Nephron (organoid): ENCODE results near the gene SEC11A.
A peak's percentile ranks its signal among the peaks of the same experiment; 100 is the strongest.

Experiments
- H3K27ac Mint-ChIP-seq, 3 experiments: 2 replicates each; pipeline ENCODE4 v1.8.0; 2020; ENCODE audit warnings: mixed read lengths in 3 of 3, mild to moderate bottlenecking in 2 of 3, moderate library complexity in 1 of 3
- H3K27me3 Mint-ChIP-seq: 2 replicates; pipeline ENCODE4 v1.8.0; 2021; ENCODE audit warnings: low read depth, mild to moderate bottlenecking, moderate library complexity, mixed read lengths
- H3K36me3 Mint-ChIP-seq: 2 replicates; pipeline ENCODE4 v1.8.0; 2020; ENCODE audit warnings: low read depth, mixed read lengths
- H3K4me1 Mint-ChIP-seq: 2 replicates; pipeline ENCODE4 v1.8.0; 2020; ENCODE audit warnings: mixed read lengths
- H3K4me3 Mint-ChIP-seq, 3 experiments: 2 replicates each; pipeline ENCODE4 v1.8.0; 2020; ENCODE audit warnings: mild to moderate bottlenecking in 3 of 3, mixed read lengths in 3 of 3, moderate library complexity in 2 of 3
- H3K9me3 Mint-ChIP-seq: 2 replicates; pipeline ENCODE4 v1.8.0; 2020; ENCODE audit warnings: mixed read lengths
- CTCF ChIP-seq, 3 experiments: fragments of 200-600 bp; sonication (generic); IDR thresholded peaks; one replicate each; pipeline ENCODE4 v1.5.0; 2021; ENCODE audit warnings: antibody characterized with exemption in 3 of 3; ENCODE audit not compliant: unreplicated experiment in 3 of 3

SEC11A gene

GRCh38 chr15:84638103-84638502, 77.8 kb downstream of the SEC11A start:
- Mint-ChIP-seq H3K27ac (peak overlapping the region in 1 of 3 experiments; percentile 3), H3K27me3 (peaks cover 6% of the 10 kb centered on the region), H3K36me3 (peaks cover 54% of the 10 kb centered on the region), H3K4me3 (peak overlapping the region in 1 of 3 experiments; percentile 12), H3K9me3 (no peaks in the 10 kb centered on the region), H3K4me1 (peaks cover 16% of the 10 kb centered on the region)
- no peak for TF ChIP-seq CTCF (IDR thresholded peaks at IDR 0.05; ENCODE audit: unreplicated experiment in 3 of 3)

- peaks cover 34% of the 10 kb centered on the region for H3K4me1 Mint-ChIP-seq
- peaks cover 6% of the 10 kb centered on the region for H3K27me3 Mint-ChIP-seq
- peak overlapping the region; percentile 74 to 78 (median 77) for H3K4me3 Mint-ChIP-seq
- H3K27ac Mint-ChIP-seq: peak overlapping the region in 1 of 3 experiments; percentile 53
- TF ChIP-seq CTCF (IDR thresholded peaks at IDR 0.05; ENCODE audit: unreplicated experiment in 3 of 3): no peak
- H3K36me3 Mint-ChIP-seq: peaks cover 32% of the 10 kb centered on the region
- H3K9me3 Mint-ChIP-seq: no peaks in the 10 kb centered on the region
These were observed 81.6 kb downstream of the SEC11A start for GRCh38 chr15:84634228-84634837.

GRCh38 chr15:84633311-84634227, 82.4 kb downstream of the SEC11A start:
- Mint-ChIP-seq H3K27me3 (peaks cover 6% of the 10 kb centered on the region), H3K4me3 (peak overlapping the region; percentile 92 to 97 (median 93)), H3K4me1 (peaks cover 34% of the 10 kb centered on the region), H3K36me3 (peaks cover 27% of the 10 kb centered on the region), H3K9me3 (no peaks in the 10 kb centered on the region), H3K27ac (peak overlapping the region; percentile 79 to 88 (median 84))
- TF ChIP-seq CTCF (IDR thresholded peaks at IDR 0.05; ENCODE audit: unreplicated experiment in 3 of 3): no peak

GRCh38 chr15:84631706-84632272, 84.2 kb downstream of the SEC11A start:
- no peak for TF ChIP-seq CTCF (IDR thresholded peaks at IDR 0.05; ENCODE audit: unreplicated experiment in 3 of 3)
- H3K9me3 Mint-ChIP-seq: no peaks in the 10 kb centered on the region
- H3K27ac Mint-ChIP-seq: peak overlapping the region; percentile 89 to 92 (median 90)
- H3K36me3 Mint-ChIP-seq: peaks cover 19% of the 10 kb centered on the region
- peaks cover 34% of the 10 kb centered on the region for H3K4me1 Mint-ChIP-seq
- peaks cover 6% of the 10 kb centered on the region for H3K27me3 Mint-ChIP-seq
- peak overlapping the region; percentile 91 to 93 (median 93) for H3K4me3 Mint-ChIP-seq

- Mint-ChIP-seq H3K36me3 (peaks cover 31% of the 10 kb centered on the region), H3K9me3 (peaks cover 10% of the 10 kb centered on the region), H3K4me1 (peaks cover 20% of the 10 kb centered on the region), H3K27me3 (no peaks in the 10 kb centered on the region), H3K27ac (no peak overlapping the region), H3K4me3 (peak overlapping the region in 2 of 3 experiments; percentile 30 to 35)
- no peak for TF ChIP-seq CTCF (IDR thresholded peaks at IDR 0.05; ENCODE audit: unreplicated experiment in 3 of 3)
These were observed 86.9 kb downstream of the SEC11A start for GRCh38 chr15:84629033-84629432.
